GM12878 (cell line): Measurements from ENCODE around the gene L3MBTL1. TPM values are rescaled to one million over a fixed set of nuclear protein-coding genes. Genes with fewer than 3 reads are reported as not detected.

Experiments
- ATAC-seq: fragments of 200-7000 bp; cut with Tn5 transposase; 3 replicates; pipeline ENCODE4 v1.9.1; 2020; ENCODE audit warnings: mild to moderate bottlenecking, moderate library complexity
- BruUV-seq: library from RNA; stranded (reverse); fragments of 400-500 nt; replicated peaks from 2 replicates; lab custom pipeline; 2021; lab: Mats Ljungman, UMichigan
- CTCF ChIA-PET: fragments of 300-600 bp; sonication (Branson Sonifier 250); formaldehyde crosslinking; extraction: SDS; loops from one replicate; lab custom pipeline; 2021; ENCODE audit warnings: inconsistent platforms; lab: Yijun Ruan, JAX
- POLR2A ChIA-PET: fragments of 350-600 bp; formaldehyde crosslinking; extraction: SDS; loops from one replicate; lab custom pipeline; 2021; ENCODE audit warnings: inconsistent platforms; lab: Charles Lee
- RAD21 ChIA-PET: fragments of 300-600 bp; sonication (Branson Sonifier 250); formaldehyde crosslinking; loops from one replicate; lab custom pipeline; 2023; ENCODE audit warnings: antibody characterized with exemption; ENCODE audit not compliant: unreplicated experiment; lab: Charles Lee
- SMC1A ChIA-PET: fragments of 300-600 bp; sonication (Branson Sonifier 250); formaldehyde crosslinking; loops from one replicate; lab custom pipeline; 2023; ENCODE audit not compliant: unreplicated experiment, uncharacterized antibody; lab: Charles Lee
- DNase-seq: peaks from one replicate; pipeline ENCODE4 v3.0.0-alpha.2; 2011; ENCODE audit warnings: low read depth, low spot score
- FAIRE-seq: peaks from 3 replicates; lab custom pipeline; 2011; peaks lifted over from hg19 to GRCh38; lab: Jason Lieb, UNC
- H2AFZ ChIP-seq: 2 replicates; pipeline ENCODE4 v1.6.0; 2011; ENCODE audit warnings: low read depth, low read length, control low read depth; ENCODE audit not compliant: control insufficient read depth
- H3K27ac ChIP-seq: 2 replicates; pipeline ENCODE4 v1.5.1; 2011; ENCODE audit warnings: control low read depth; ENCODE audit not compliant: control insufficient read depth, insufficient read depth
- H3K27me3 ChIP-seq, 2 experiments: replicated peaks in 1 of 2; 2 replicates each; pipeline versions ENCODE4 v1.6.0 to v1.6.1; 2011; ENCODE audit warnings: low read length in 1 of 2; ENCODE audit not compliant: control insufficient read depth in 2 of 2, insufficient read depth in 2 of 2
- H3K36me3 ChIP-seq, 2 experiments: 2 replicates each; pipeline ENCODE4 v1.5.1; 2011; ENCODE audit warnings: low read length in 1 of 2; ENCODE audit not compliant: control insufficient read depth in 2 of 2, insufficient read depth in 2 of 2
- H3K4me1 ChIP-seq: 2 replicates; pipeline ENCODE4 v1.6.1; 2011; ENCODE audit warnings: mild to moderate bottlenecking, low read length, moderate library complexity, mixed read lengths; ENCODE audit not compliant: control insufficient read depth, insufficient read depth
- H3K4me2 ChIP-seq: 2 replicates; pipeline ENCODE4 v1.6.0; 2011; ENCODE audit warnings: control low read depth; ENCODE audit not compliant: control insufficient read depth, insufficient read depth
- H3K4me3 ChIP-seq: fragments of 200-600 bp; sonication (generic); 2 replicates; pipeline ENCODE4 v1.5.1; 2016
- H3K79me2 ChIP-seq: 2 replicates; pipeline ENCODE4 v1.6.0; 2011; ENCODE audit warnings: low read length; ENCODE audit not compliant: control insufficient read depth, insufficient read depth
- H3K9ac ChIP-seq: 2 replicates; pipeline ENCODE4 v1.8.0; 2011; ENCODE audit warnings: low read length, control low read depth, mixed read lengths; ENCODE audit not compliant: control insufficient read depth, insufficient read depth
- H3K9me3 ChIP-seq: replicated peaks from 3 replicates; pipeline ENCODE4 v1.5.1; 2011; ENCODE audit warnings: mild to moderate bottlenecking, low read length; ENCODE audit not compliant: control insufficient read depth, insufficient read depth
- H4K20me1 ChIP-seq: 2 replicates; pipeline ENCODE4 v1.6.0; 2011; ENCODE audit not compliant: control insufficient read depth, insufficient read depth
- POLR2AphosphoS2 ChIP-seq: IDR thresholded peaks from 2 replicates; pipeline ENCODE4 v1.6.1; 2011; ENCODE audit warnings: low read depth, mild to moderate bottlenecking, low read length, improper control_type of control experiment, moderate library complexity
- POLR2AphosphoS5 ChIP-seq: IDR thresholded peaks from 2 replicates; pipeline ENCODE4 v1.6.1; 2011; ENCODE audit warnings: mild to moderate bottlenecking, low read length, inconsistent platforms
- WGBS: methylation state at CpG from one replicate; pipeline ENCODE4 v1.1.6; 2016; ENCODE audit warnings: low lambda C conversion rate; ENCODE audit not compliant: insufficient replicate concordance, insufficient coverage; ENCODE audit errors: missing lambda C conversion rate; 5-methylcytosine and 5-hydroxymethylcytosine counted together
- in situ Hi-C: fragments of 300-500 bp; cut with MboI; formaldehyde crosslinking; loops from 9 replicates; pipeline ENCODE4 v1.14.3; 2018; ENCODE audit warnings: mixed read lengths
- intact Hi-C: fragments of 100-400 bp; cut with micrococcal nuclease; formaldehyde crosslinking; loops from one replicate; pipeline ENCODE4 v1.14.2; 2022; ENCODE audit not compliant: unreplicated experiment
- polyA plus RNA-seq, 11 experiments: library from polyadenylated mRNA; depleted of rRNA in 4 of 11; unstranded in 6 of 11; stranded (reverse) in 5 of 11; fragments of >200 nt; fragmentation: Nextera tagmentation in 4 of 11; fragmentation: Illumina TruSeq in 1 of 11; extraction: Ambion mirVana in 4 of 11; extraction: Trizol in 1 of 11; gene quantifications; 1 replicate in 1 of 11; 2 replicates in 10 of 11; pipeline versions ENCODE4 v1.2.1 to v1.2.3, GENCODE V29; 2011 to 2016; ENCODE audit warnings: inconsistent platforms in 2 of 11, missing spikeins in 2 of 11, low read depth in 1 of 11
- total RNA-seq, 4 experiments: library from RNA; depleted of rRNA in 3 of 4; stranded (reverse); fragments of >200 nt in 3 of 4; fragmentation: Illumina TruSeq in 1 of 4; extraction: Trizol in 1 of 4; gene quantifications; 2 replicates each; pipeline versions ENCODE4 v1.2.1 to v1.2.3, GENCODE V29; 2013 to 2021
- TF ChIP-seq, protein P1 (sequence below): IDR thresholded peaks from 2 replicates; pipeline ENCODE4 v1.6.1; 2011; ENCODE audit warnings: borderline replicate concordance, low read depth, mild to moderate bottlenecking, moderate library complexity, mixed read lengths, low read length; ENCODE audit not compliant: insufficient read depth; ENCODE audit errors: extremely low read length

The L3MBTL1 gene
- total and polyA plus RNA-seq, 10 of the 15 experiments (the other 5 are each of a cell fraction or from before 2014, with no cell fraction given) = 0.56 to 6.6 (median 3.9) TPM

DNA sequence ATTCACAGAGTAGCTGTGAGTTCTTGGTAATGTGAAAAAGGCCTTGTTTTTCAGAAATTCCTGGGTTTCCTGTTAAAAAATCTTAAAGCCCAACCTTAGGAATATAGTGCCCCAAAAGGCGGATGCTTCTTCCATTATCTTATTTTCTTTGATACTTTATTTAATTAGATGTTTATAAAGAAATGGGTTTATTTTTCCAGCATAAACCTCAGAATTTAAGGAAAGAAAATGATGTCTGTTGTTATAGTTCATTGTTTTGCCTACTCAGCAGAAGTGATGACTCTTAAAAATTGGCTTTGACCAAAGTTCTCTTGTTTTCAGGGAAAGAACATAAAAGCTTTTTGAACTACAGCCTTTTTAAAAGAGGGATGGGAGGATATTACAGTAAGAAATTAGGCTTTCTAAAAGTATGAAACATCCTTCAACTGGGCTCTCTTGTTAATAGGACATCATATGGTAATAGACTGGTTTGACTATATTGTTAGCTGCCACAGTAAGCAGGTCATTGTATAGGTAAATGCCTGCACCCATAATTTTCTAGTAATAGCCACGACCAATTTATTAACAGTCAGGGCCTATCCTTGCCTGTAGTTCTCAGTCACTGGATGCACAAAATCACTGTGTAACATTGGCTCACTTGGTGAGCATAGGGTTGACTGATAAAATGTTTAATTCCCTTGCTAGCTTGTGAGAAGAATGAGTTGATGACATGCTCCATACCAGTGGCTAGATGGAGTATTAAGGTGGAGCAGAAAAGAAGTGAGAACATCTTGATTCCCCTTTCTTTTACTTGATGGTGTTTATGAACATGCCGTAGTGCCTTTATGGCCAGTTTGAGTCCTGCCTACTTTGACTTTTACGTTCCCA is 44.6 kb upstream of the L3MBTL1 start:
- Histone ChIP-seq H4K20me1 (peaks cover 5% of the 10 kb centered on the region), H3K4me2 (no peak overlapping the region), H3K36me3 (peaks cover 0 to 34% of the 10 kb centered on the region in 2 experiments; a peak in 3 of 4 replicates), H3K9ac (no peak overlapping the region; the same call in 1 of the 2 replicates), H3K27ac (no peak overlapping the region), H3K4me3 (no peak overlapping the region), H3K9me3 (no peaks in the 10 kb centered on the region; the same call in 2 of the 3 replicates), H3K4me1 (no peaks in the 10 kb centered on the region), H3K79me2 (peaks cover 27% of the 10 kb centered on the region), H2AFZ (no peak overlapping the region), H3K27me3 (no peaks in the 10 kb centered on the region)
- intact Hi-C loops (no loop called here), in situ Hi-C loops (no loop called here)
- ChIA-PET POLR2A (no interaction called here), CTCF (interaction anchor here (1.5 kb wide), 1 partner anchor 14 kb away, joined by 4 read pairs; no protein-coding TSS in a partner anchor), RAD21 (interaction anchor here (1.5 kb wide), 1 partner anchor 727 kb away, joined by 3 read pairs; no protein-coding TSS in a partner anchor), SMC1A (no interaction called here)
- no peak for DNase-seq
- peak; percentile 2; the same call in 2 of the 3 replicates for ATAC-seq
- FAIRE-seq = no peak
- BruUV-seq = no TSS peak
- 91% methylated on average over 4 of the region's 4 CpGs for WGBS
- TF ChIP-seq, protein P1, sequence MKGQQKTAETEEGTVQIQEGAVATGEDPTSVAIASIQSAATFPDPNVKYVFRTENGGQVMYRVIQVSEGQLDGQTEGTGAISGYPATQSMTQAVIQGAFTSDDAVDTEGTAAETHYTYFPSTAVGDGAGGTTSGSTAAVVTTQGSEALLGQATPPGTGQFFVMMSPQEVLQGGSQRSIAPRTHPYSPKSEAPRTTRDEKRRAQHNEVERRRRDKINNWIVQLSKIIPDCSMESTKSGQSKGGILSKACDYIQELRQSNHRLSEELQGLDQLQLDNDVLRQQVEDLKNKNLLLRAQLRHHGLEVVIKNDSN = no peak
- peak; percentile 80 for TF ChIP-seq POLR2AphosphoS5
- TF ChIP-seq POLR2AphosphoS2 = 0 out of 2 replicates have a peak, but pooled peaks have one; percentile 31
